KMS-11 (cell line): ENCODE measurements around the gene CLTB.

Experiments
- H2AFZ ChIP-seq: fragments of 200-600 bp; sonication (generic); 2 replicates; pipeline ENCODE4 v1.6.1; 2016; ENCODE audit warnings: antibody characterized with exemption, mixed run types, low read depth
- H3K27ac ChIP-seq: fragments of 200-600 bp; sonication (generic); 2 replicates; pipeline ENCODE4 v1.6.1; 2016; ENCODE audit warnings: mild to moderate bottlenecking, mixed run types
- H3K27me3 ChIP-seq: fragments of 200-600 bp; sonication (generic); 2 replicates; pipeline ENCODE4 v1.6.1; 2017; ENCODE audit warnings: mild to moderate bottlenecking, low read depth, mixed run types, moderate library complexity; ENCODE audit not compliant: insufficient read depth
- H3K36me3 ChIP-seq: fragments of 200-600 bp; sonication (generic); 2 replicates; pipeline ENCODE4 v1.6.1; 2017; ENCODE audit warnings: mild to moderate bottlenecking, mixed run types; ENCODE audit not compliant: insufficient read depth
- H3K4me1 ChIP-seq: fragments of 200-600 bp; sonication (generic); 2 replicates; pipeline ENCODE4 v1.6.1; 2016; ENCODE audit warnings: mild to moderate bottlenecking, low read depth, mixed run types; ENCODE audit not compliant: poor library complexity, severe bottlenecking
- H3K4me2 ChIP-seq: fragments of 200-600 bp; sonication (generic); 2 replicates; pipeline ENCODE4 v1.7.0; 2016; ENCODE audit warnings: mild to moderate bottlenecking, mixed run types
- H3K4me3 ChIP-seq: fragments of 200-600 bp; sonication (generic); IDR thresholded peaks from 2 replicates; pipeline ENCODE4 v1.6.1; 2017; ENCODE audit warnings: low read depth, low read length, mixed read lengths; ENCODE audit not compliant: insufficient read depth
- H3K79me2 ChIP-seq: fragments of 200-600 bp; sonication (generic); 2 replicates; pipeline ENCODE4 v1.6.1; 2016; ENCODE audit warnings: low read depth, mixed run types; ENCODE audit not compliant: insufficient read depth
- H3K9ac ChIP-seq: fragments of 200-600 bp; sonication (generic); 2 replicates; pipeline ENCODE4 v1.6.1; 2016; ENCODE audit warnings: mild to moderate bottlenecking, mixed run types
- H4K20me1 ChIP-seq: fragments of 200-600 bp; sonication (generic); 2 replicates; pipeline ENCODE4 v1.6.1; 2016; ENCODE audit warnings: mild to moderate bottlenecking, mixed run types; ENCODE audit not compliant: insufficient read depth
- TF ChIP-seq, protein P1 (sequence below): fragments of 200-600 bp; sonication (generic); conservative IDR thresholded peaks from 2 replicates; pipeline ENCODE4 v1.6.1; 2017; ENCODE audit warnings: low read depth, mild to moderate bottlenecking, antibody characterized with exemption, low read length, moderate library complexity, mixed read lengths

Gene CLTB

DNA sequence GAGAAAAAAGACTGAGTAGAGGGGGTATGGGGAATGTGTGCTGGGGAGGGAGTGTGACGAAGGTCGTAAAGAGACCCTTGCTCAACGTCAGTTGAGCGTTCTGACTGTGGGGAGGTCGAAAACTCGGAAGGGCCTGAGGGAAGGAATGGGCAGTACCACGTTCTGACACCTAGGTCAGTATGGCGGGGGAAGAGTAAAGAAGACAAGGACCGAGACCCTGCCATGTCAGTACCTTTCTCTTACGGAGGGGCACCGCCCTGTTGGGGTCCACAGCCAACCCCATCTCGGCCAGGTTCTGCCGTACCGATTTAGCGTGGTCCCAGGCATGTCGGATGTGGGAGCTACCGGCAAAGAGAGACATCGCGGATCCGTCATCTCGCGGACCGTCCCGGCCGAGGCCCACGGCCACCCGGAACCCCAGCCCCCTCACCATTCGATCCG lies 28.3 kb downstream of the CLTB start:
- Histone ChIP-seq H3K4me3 (no peak overlapping the region), H3K4me1 (peaks cover 19% of the 10 kb centered on the region), H3K27ac (peak overlapping the region; percentile 87), H3K36me3 (0 out of 2 replicates have a peak, but pooled peaks cover 8% of the 10 kb centered on the region), H3K27me3 (no peaks in the 10 kb centered on the region), H4K20me1 (no peaks in the 10 kb centered on the region), H3K9ac (peak overlapping the region; percentile 91), H3K79me2 (peaks cover 43% of the 10 kb centered on the region), H2AFZ (no peak overlapping the region; the same call in 1 of the 2 replicates), H3K4me2 (peak overlapping the region; percentile 93)
- TF ChIP-seq, protein P1, sequence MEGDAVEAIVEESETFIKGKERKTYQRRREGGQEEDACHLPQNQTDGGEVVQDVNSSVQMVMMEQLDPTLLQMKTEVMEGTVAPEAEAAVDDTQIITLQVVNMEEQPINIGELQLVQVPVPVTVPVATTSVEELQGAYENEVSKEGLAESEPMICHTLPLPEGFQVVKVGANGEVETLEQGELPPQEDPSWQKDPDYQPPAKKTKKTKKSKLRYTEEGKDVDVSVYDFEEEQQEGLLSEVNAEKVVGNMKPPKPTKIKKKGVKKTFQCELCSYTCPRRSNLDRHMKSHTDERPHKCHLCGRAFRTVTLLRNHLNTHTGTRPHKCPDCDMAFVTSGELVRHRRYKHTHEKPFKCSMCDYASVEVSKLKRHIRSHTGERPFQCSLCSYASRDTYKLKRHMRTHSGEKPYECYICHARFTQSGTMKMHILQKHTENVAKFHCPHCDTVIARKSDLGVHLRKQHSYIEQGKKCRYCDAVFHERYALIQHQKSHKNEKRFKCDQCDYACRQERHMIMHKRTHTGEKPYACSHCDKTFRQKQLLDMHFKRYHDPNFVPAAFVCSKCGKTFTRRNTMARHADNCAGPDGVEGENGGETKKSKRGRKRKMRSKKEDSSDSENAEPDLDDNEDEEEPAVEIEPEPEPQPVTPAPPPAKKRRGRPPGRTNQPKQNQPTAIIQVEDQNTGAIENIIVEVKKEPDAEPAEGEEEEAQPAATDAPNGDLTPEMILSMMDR: no peak

DNA sequence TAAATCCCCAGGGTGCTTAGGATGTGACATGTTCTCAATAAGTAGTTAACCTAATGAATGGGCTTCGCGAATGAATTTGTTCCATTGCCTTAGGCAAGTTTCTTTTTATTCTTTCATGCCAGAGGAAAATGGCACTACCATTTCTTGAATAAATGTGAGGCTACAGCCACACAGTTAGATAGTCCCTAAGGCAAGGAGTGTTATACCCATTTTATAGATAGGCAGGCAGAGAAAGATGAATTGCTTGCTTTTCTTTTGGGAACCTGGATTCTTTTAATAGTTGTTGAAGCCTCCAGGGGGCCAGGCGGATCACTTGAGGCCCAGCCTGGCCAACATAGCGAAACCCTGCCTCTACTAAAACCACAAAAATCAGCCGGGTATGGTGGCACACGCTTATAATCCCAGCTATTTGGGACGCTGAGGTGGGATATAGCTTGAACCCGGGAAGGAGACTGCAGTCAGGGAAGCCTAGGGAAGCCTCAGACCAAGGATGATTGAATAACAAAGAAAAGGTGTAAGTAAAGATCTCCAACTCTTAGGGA lies 28.9 kb downstream of the CLTB start:
- 0 out of 2 replicates have a peak, but pooled peaks cover 8% of the 10 kb centered on the region for H3K36me3 ChIP-seq
- peak overlapping the region; percentile 87; the same call in 1 of the 2 replicates for H3K27ac ChIP-seq
- no peak overlapping the region for H3K4me3 ChIP-seq
- TF ChIP-seq, protein P1: no peak
- no peak overlapping the region for H2AFZ ChIP-seq
- no peaks in the 10 kb centered on the region for H3K27me3 ChIP-seq
- peak overlapping the region; percentile 93 for H3K4me2 ChIP-seq
- peak overlapping the region; percentile 91 for H3K9ac ChIP-seq
- H3K4me1 ChIP-seq: peaks cover 19% of the 10 kb centered on the region
- H3K79me2 ChIP-seq: peaks cover 43% of the 10 kb centered on the region
- no peaks in the 10 kb centered on the region for H4K20me1 ChIP-seq

DNA sequence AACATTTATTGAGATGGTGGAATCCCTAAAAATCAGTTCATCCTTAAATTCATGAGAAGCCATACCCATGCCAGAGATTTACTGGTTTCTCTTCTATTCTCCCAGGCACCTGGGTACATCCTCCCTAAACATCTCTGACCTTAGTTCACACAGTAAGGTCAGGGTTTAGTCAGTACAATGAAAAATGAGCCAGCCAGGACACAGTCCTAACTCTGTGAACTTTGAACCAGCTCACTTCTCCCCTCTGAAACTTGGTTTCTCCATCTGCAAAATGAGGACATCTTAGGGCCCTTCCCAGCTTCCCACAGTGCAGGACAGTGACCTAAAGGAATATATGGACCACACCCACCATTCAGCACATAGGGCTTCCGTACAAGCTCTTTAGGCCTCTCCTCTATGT lies 29.8 kb downstream of the CLTB start:
- peaks cover 19% of the 10 kb centered on the region for H3K4me1 ChIP-seq
- 0 out of 2 replicates have a peak, but pooled peaks cover 8% of the 10 kb centered on the region for H3K36me3 ChIP-seq
- no peak overlapping the region for H2AFZ ChIP-seq
- no peaks in the 10 kb centered on the region for H4K20me1 ChIP-seq
- H3K27ac ChIP-seq: no peak overlapping the region
- no peak overlapping the region for H3K9ac ChIP-seq
- H3K4me2 ChIP-seq: peak overlapping the region; percentile 93; the same call in 1 of the 2 replicates
- no peaks in the 10 kb centered on the region for H3K27me3 ChIP-seq
- peaks cover 43% of the 10 kb centered on the region for H3K79me2 ChIP-seq
- TF ChIP-seq, protein P1: no peak
- H3K4me3 ChIP-seq: no peak overlapping the region

DNA sequence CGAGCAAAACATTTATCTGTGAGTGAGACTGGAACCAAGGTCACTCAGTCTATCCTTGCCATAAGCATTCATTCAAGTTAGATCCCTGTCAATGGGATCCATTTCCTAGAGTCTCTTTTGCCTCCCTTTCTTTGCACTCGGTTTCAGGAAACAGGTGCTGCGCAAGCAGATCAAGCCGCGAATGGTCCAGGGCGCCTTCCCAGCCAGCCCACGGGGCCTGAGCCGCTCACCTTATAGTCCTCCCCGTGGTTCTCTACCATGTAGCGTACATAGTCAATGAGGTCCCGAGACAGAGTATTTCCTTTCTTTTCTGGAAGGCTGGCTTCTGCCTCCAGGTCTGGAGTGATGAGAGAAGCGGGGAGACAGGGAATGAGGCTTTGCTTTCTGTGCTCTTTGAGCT lies 31.3 kb downstream of the CLTB start:
- TF ChIP-seq, protein P1: no peak
- no peak overlapping the region for H3K9ac ChIP-seq
- H2AFZ ChIP-seq: no peak overlapping the region
- no peaks in the 10 kb centered on the region for H3K27me3 ChIP-seq
- no peak overlapping the region for H3K27ac ChIP-seq
- 0 out of 2 replicates have a peak, but pooled peaks cover 8% of the 10 kb centered on the region for H3K36me3 ChIP-seq
- no peak overlapping the region for H3K4me3 ChIP-seq
- peaks cover 39% of the 10 kb centered on the region for H3K79me2 ChIP-seq
- no peaks in the 10 kb centered on the region for H4K20me1 ChIP-seq
- H3K4me1 ChIP-seq: peaks cover 10% of the 10 kb centered on the region
- no peak overlapping the region for H3K4me2 ChIP-seq
